Activated T-cell treated with anti-CD3 and anti-CD28 coated beads, Interleukin-2, amount 50 U/mL, for 4 hours (primary cell): ENCODE measurements around the gene SLC35C1. TPM values are rescaled to one million over a fixed set of nuclear protein-coding genes. Genes with fewer than 3 reads are reported as not detected.
A peak's percentile ranks its signal among the peaks of the same experiment; 100 is the strongest.

ENCODE experiments used
- ATAC-seq, 2 donors: fragments of 200-7000 bp; cut with Tn5 transposase; one replicate each; pipeline ENCODE4 v1.10.0; 2021
- DNase-seq: peaks from one replicate; pipeline ENCODE4 v3.0.0-alpha.2; 2020
- H3K27me3 Mint-ChIP-seq: one replicate; pipeline ENCODE4 v1.8.0; 2021; ENCODE audit warnings: low read depth, mixed read lengths
- H3K36me3 Mint-ChIP-seq: one replicate; pipeline ENCODE4 v1.8.0; 2022; ENCODE audit warnings: mixed read lengths; ENCODE audit not compliant: insufficient read depth
- H3K4me1 Mint-ChIP-seq: one replicate; pipeline ENCODE4 v1.8.0; 2021; ENCODE audit warnings: low read depth, mixed read lengths
- H3K4me3 Mint-ChIP-seq: one replicate; pipeline ENCODE4 v1.8.0; 2021; ENCODE audit warnings: mild to moderate bottlenecking, moderate library complexity, mixed read lengths
- H3K9me3 Mint-ChIP-seq: one replicate; pipeline ENCODE4 v1.8.0; 2021; ENCODE audit warnings: mixed read lengths
- total RNA-seq, 3 donors: library from RNA; stranded (reverse); gene quantifications; one replicate each; pipeline ENCODE4 v1.2.1, GENCODE V29; 2021

Gene SLC35C1
- total RNA-seq = 10 to 100 TPM; 14.7 to 17.5 (median 15.8) TPM

DNA sequence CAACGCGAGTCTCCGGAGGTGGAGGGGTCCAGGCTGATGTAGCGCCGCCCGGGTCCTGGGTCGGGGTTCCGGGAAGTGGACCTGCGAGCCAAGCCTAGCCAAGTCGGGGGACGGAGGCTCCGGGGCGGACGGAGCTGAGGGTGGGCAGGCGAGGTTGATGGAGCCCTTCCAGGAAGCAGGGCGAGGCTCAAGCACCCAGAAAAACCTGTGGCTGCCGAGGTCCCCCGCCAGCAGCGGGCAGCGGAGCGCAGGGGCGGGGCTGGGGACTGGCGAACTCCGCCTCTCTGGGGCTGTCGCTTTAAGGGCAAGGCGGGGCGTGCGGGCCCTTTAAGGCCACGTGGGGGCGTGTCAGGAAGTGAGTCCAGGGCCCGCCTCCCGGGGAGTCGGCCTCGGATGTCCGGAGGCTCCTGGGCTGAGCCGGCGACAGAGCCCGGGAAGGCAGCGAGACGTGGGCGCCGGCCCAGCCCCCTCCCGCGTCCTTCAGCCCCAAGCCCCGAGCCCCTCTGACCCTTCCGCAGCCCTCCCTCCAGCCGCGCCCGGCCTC, at the start of gene SLC35C1:
Gene SLC35C1, plus strand, starts transcription at position 389 of the 544 bp plus-strand sequence. CDS start 653 bp downstream, outside the sequence.
- DNase-seq (peak; percentile 96), ATAC-seq (peak; percentile 96 to 97)
- H3K4me3 Mint-ChIP-seq = peak within 1 kb of the TSS; percentile 93
- H3K27me3 Mint-ChIP-seq = no peaks in the 10 kb centered on the region
- no peaks in the 10 kb centered on the region for H3K9me3 Mint-ChIP-seq
- H3K36me3 Mint-ChIP-seq = peaks cover 2% of the 10 kb centered on the region
- H3K4me1 Mint-ChIP-seq = peaks cover 38% of the 10 kb centered on the region

DNA sequence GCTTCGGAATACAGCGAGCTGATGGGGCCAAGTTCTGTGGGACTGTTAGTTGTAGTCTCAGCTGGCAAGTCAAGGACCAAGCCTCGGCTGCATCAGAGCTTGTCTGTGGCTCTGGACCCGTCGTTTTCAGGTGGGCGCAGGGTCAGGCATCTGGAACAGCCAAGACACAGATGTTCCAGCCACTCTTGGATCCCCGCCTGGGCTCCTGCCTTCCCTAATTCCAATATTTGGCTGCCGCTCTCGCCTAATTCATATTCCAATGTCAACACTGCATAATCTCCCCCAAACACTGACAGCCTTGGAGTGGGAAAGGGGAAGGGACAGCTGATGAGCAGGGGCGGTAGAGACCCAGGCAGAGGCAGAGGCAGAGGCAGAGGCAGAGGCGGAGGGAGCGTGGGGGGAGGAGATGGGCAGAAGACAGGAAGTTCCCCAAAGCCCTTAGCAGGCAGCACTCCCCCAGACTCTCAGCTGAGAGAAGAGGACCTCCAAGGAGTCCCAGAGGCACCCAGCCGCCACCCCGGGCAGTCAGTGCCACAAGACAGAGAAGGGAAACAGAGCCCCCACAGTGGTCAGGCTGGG, 49.6 kb upstream of the SLC35C1 start:
- Mint-ChIP-seq H3K27me3 (peaks cover 45% of the 10 kb centered on the region), H3K4me1 (no peaks in the 10 kb centered on the region), H3K4me3 (no peak overlapping the region), H3K9me3 (no peaks in the 10 kb centered on the region), H3K36me3 (no peaks in the 10 kb centered on the region)
- DNase-seq = no peak
- no peak for ATAC-seq

DNA sequence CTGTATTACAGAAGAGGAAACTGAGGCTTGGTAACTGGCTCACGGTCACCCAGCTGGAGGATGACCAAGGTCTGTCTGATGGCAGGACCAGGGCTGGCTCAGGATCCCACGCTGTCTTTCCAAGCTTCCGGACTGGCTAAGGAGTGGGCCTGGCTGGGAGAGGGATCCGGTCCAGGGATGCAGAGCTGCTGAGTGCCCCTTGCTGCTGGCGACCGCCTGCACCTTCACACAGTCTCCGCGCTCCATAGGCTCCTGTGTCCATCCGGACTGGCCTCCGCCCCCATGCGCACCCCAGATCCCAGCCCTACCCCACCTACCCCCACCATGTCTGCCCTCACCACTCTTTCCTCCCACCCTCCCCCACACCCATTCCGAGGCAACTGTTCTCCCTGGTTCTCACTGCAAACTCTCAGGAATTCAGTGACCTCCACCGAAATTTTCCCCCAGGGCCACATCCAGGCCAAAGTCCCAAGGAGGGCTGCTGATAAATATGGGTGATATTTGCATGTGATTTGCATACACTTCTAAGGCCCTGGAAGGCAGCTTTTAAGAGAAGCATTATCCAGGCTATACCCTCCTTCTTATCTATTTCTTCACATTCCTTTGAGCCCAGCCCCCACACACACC, 48.5 kb upstream of the SLC35C1 start:
- no peaks in the 10 kb centered on the region for H3K9me3 Mint-ChIP-seq
- H3K4me3 Mint-ChIP-seq = no peak overlapping the region
- no peak for DNase-seq
- ATAC-seq = no peak
- no peaks in the 10 kb centered on the region for H3K36me3 Mint-ChIP-seq
- H3K4me1 Mint-ChIP-seq = no peaks in the 10 kb centered on the region
- H3K27me3 Mint-ChIP-seq = peaks cover 33% of the 10 kb centered on the region

DNA sequence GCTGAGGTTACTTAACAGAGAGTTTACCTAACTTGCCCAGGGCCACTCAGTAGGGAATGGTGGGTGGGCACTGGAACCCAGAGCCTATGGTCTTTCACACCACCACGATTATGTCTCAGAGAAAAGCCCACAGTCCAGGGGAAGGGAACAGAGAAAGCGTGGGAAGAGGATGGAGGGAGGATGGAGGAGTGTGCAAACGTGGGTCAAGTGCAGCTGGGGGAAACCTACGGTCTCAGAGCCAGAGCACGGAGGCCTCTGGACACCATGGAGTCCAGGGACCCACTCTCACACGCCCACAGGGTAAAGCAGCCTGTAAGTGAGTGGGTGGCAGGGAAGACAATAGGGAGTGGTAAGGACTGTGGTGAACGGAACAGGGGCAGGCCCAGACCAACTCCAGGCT, 47.3 kb upstream of the SLC35C1 start:
- no peak for ATAC-seq
- Mint-ChIP-seq H3K27me3 (peaks cover 26% of the 10 kb centered on the region), H3K9me3 (no peaks in the 10 kb centered on the region), H3K4me1 (no peaks in the 10 kb centered on the region), H3K4me3 (no peak overlapping the region), H3K36me3 (no peaks in the 10 kb centered on the region)
- no peak for DNase-seq

DNA sequence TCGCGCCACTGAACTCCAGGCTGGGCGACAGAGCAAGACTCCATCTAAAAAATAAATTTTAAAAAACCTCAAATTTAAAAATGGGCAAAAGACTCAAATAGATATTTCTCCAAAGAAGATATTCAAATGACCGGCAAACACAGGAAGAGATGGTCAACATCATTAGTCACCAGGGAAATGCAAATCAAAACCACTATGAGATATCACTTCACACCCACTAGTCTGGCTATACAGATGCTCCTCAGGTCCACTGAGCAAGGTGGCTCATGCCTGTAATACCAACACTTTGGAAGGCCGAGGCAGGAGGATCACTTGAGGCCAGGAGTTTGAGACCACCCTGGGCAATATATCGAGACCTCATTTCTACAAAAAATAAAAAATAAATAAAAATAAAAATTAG, 43.3 kb upstream of the SLC35C1 start:
- Mint-ChIP-seq H3K27me3 (peaks cover 18% of the 10 kb centered on the region), H3K9me3 (no peaks in the 10 kb centered on the region), H3K4me1 (no peaks in the 10 kb centered on the region), H3K4me3 (no peak overlapping the region), H3K36me3 (no peaks in the 10 kb centered on the region)
- DNase-seq (no peak), ATAC-seq (no peak)

DNA sequence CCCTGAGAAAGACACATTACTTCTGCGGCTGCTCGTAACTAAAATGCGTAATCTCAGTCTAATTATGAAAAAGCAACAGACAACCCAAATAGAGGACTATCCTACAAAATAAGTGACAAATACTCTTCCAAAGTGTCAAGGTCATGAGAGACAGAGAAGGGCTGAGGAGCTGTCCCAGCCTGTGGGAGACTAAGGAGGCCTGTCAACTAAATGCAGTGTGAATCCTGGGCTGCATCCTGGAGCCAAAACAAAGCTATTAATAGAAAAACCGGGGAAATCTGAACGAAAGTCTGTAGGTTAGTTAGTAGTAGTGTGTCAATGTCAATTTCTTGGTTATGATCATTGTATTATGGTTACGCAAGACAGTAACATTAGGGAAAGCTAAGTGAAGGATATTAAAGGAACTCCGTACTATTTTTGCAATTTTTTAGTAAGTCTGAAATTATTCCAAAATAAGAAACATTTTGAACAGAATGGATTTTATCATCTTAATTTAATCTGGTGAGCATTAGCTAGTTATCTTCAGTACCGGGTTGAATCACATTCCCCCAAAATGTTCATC, 39.8 kb upstream of the SLC35C1 start:
- ATAC-seq (no peak), DNase-seq (no peak)
- H3K27me3 Mint-ChIP-seq = peaks cover 9% of the 10 kb centered on the region
- no peaks in the 10 kb centered on the region for H3K9me3 Mint-ChIP-seq
- no peaks in the 10 kb centered on the region for H3K4me1 Mint-ChIP-seq
- H3K4me3 Mint-ChIP-seq = no peak overlapping the region
- H3K36me3 Mint-ChIP-seq = no peaks in the 10 kb centered on the region

DNA sequence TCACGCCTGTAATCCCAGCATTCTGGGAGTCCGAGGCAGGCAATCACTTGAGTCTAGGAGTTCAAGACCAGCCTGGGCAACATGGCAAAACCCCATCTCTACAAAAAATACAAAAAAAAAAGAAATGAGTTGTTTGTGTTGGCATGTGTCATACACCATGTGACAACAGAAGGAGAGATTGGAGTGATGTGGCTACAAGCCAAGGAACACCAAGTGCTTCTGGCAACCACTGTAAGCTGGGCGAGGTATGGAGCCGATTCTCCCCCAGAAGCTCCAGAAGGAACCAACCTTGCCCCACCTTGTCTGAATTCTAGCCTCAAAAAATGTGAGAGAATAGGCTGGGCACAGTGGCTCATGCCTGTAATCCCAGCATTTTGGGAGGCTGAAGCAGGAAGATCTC, 39.1 kb upstream of the SLC35C1 start:
- no peaks in the 10 kb centered on the region for H3K9me3 Mint-ChIP-seq
- H3K36me3 Mint-ChIP-seq = no peaks in the 10 kb centered on the region
- no peak overlapping the region for H3K4me3 Mint-ChIP-seq
- peaks cover 9% of the 10 kb centered on the region for H3K27me3 Mint-ChIP-seq
- DNase-seq = no peak
- peaks cover under 1% of the 10 kb centered on the region for H3K4me1 Mint-ChIP-seq
- no peak for ATAC-seq

DNA sequence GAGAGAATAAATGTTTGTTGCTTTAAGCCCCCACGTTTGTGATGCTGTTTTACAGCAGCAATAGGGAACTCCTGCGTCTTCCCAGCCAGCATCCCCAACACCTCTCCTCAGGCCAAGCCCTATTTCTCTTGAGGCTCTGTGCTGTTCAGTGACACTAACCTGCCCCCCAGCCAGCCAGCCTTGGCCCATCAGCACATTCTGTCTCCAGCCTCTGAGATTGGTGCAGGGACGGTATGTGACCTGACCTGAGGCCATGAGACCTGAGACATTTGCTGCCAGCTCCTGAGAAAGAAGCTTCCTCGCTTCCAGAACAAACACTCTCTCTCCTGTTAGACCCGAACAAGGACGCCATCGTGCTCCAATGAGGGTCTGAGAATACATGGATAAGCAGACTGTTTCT, 38.5 kb upstream of the SLC35C1 start:
- Mint-ChIP-seq H3K36me3 (no peaks in the 10 kb centered on the region), H3K27me3 (peaks cover 9% of the 10 kb centered on the region), H3K4me1 (peaks cover 6% of the 10 kb centered on the region), H3K9me3 (no peaks in the 10 kb centered on the region), H3K4me3 (no peak overlapping the region)
- no peak for DNase-seq
- no peak for ATAC-seq

DNA sequence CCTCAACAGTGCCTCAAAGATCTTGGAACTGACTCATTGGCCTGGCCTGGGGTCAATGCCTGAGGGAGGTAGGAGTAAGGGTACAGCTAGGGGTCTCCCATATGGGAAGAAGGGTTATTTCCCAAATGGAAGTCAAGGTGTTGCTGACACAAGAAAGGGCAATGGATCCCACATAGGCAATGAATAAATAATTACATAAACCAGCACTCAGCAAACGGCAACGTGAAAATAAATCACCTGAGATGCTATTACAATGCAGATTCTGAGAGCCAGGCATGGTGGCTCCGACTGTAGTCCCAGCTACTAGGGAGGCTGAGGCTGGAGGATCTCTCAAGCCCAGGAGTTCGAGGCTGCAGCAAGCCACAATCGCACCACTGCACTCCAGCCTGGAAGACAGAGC, 36.5 kb upstream of the SLC35C1 start:
- H3K27me3 Mint-ChIP-seq = peaks cover 9% of the 10 kb centered on the region
- no peaks in the 10 kb centered on the region for H3K9me3 Mint-ChIP-seq

DNA sequence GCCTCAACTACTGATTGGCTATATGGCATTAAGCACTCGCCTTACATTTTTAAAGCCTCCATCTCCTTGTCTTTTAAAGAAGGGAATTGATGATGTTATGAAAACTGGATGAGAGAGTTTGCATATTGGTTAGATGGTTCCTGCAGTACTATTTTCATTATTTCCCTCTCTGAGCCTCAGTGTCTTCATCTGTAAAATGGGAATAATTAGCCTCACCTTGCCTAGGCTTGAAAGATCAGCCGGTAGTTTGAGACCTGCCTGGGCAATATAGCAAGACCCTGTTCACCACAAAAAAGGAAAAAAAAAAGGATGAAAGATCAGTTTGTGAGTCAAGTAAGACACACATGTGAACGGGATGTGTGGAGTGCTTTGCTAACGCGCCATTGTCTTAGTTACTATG, 35.0 kb upstream of the SLC35C1 start:
- Mint-ChIP-seq H3K27me3 (peaks cover 5% of the 10 kb centered on the region), H3K4me1 (peaks cover 25% of the 10 kb centered on the region), H3K4me3 (no peak overlapping the region), H3K36me3 (no peaks in the 10 kb centered on the region), H3K9me3 (no peaks in the 10 kb centered on the region)
- no peak for DNase-seq
- no peak for ATAC-seq

More for the DNA sequence above, 36.5 kb upstream of the SLC35C1 start:
- H3K4me3 Mint-ChIP-seq = no peak overlapping the region
- no peaks in the 10 kb centered on the region for H3K36me3 Mint-ChIP-seq
- peaks cover 23% of the 10 kb centered on the region for H3K4me1 Mint-ChIP-seq
- ATAC-seq (no peak), DNase-seq (no peak)

DNA sequence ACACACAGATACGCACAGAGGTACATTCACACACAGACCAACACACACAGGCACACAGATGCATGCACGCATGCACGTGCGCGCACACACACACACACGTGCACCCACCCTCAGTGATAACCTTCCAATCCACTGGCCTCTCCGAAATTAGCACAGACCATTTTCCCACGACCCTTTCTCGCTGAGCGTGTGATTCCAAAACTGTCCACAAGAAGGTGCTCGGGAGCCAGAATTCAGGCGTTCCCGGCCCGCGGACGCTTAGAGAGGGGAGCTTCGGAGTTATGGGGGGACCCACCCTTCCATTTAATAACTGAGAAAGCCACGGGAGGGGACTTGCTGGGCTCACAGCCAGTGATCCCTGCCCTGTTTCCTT, 33.8 kb upstream of the SLC35C1 start:
- peaks cover 25% of the 10 kb centered on the region for H3K4me1 Mint-ChIP-seq
- DNase-seq (peak; percentile 63), ATAC-seq (peak; percentile 61 to 62)
- H3K27me3 Mint-ChIP-seq = no peaks in the 10 kb centered on the region
- peak overlapping the region; percentile 92 for H3K4me3 Mint-ChIP-seq
- no peaks in the 10 kb centered on the region for H3K36me3 Mint-ChIP-seq
- no peaks in the 10 kb centered on the region for H3K9me3 Mint-ChIP-seq

DNA sequence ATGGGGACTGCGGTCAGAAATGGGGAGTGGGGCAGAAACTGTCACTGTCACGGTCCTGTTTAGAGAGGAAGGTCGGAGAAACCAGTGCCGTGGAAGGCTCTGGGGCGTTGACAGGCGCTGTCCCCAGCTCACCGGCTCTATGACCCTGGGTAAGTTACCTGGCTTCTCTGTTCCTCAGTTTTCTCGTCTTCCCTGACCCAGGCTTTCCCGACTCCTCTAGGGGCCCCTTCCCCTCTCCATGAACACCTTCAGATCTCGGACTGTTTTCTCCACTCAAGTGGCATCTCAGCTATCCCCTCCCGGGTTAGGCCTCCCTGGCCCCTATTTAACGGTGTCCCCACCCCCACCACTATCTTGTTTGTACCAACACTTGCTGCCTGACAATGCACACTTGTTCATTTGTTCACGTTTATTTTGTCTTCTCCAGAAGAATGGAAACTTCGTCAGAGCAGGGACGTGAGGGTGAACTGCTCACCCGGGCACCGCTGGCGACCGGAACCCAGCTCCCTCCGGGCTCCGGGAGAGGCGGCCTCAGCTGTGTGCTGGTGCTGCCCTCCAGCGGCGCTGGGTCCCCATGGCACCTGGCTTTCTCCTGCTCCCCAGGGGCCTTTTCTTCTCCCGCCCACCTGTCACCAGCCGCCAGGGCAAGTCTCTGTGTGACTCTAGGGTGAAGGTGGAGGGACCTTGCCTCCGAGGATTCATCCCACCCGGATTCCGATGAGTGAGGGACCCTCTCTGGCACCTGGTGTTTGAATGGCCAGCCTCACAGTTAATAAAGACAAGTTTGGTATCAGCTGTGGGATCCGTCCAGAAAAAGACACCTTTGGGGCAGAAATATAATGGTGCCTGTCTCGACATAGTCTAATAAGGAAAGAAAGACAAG, 33.1 kb upstream of the SLC35C1 start:
- no peaks in the 10 kb centered on the region for H3K9me3 Mint-ChIP-seq
- H3K4me1 Mint-ChIP-seq = peaks cover 25% of the 10 kb centered on the region
- H3K36me3 Mint-ChIP-seq = no peaks in the 10 kb centered on the region
- peak overlapping the region; percentile 92 for H3K4me3 Mint-ChIP-seq
- DNase-seq (peak; percentile 77), ATAC-seq (peak; percentile 95 to 96)
- H3K27me3 Mint-ChIP-seq = no peaks in the 10 kb centered on the region

DNA sequence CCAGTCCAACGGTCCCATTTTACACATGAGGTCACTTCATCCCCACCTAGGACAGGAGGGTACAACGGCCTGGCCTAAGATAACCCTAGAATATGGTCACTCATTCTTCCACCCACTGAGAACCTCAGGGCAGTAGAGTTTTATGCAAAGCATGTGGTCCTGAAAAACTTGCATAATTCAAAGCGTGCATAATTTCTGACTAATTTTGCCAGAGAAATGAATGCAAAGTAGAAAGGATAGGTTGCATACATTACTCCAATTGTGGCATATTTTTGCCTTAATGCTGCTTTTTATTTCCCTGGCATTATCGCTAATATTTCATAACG, 32.5 kb upstream of the SLC35C1 start:
- Mint-ChIP-seq H3K36me3 (no peaks in the 10 kb centered on the region), H3K4me1 (peaks cover 25% of the 10 kb centered on the region), H3K4me3 (peak overlapping the region; percentile 92), H3K9me3 (no peaks in the 10 kb centered on the region), H3K27me3 (no peaks in the 10 kb centered on the region)
- ATAC-seq = no peak
- no peak for DNase-seq

DNA sequence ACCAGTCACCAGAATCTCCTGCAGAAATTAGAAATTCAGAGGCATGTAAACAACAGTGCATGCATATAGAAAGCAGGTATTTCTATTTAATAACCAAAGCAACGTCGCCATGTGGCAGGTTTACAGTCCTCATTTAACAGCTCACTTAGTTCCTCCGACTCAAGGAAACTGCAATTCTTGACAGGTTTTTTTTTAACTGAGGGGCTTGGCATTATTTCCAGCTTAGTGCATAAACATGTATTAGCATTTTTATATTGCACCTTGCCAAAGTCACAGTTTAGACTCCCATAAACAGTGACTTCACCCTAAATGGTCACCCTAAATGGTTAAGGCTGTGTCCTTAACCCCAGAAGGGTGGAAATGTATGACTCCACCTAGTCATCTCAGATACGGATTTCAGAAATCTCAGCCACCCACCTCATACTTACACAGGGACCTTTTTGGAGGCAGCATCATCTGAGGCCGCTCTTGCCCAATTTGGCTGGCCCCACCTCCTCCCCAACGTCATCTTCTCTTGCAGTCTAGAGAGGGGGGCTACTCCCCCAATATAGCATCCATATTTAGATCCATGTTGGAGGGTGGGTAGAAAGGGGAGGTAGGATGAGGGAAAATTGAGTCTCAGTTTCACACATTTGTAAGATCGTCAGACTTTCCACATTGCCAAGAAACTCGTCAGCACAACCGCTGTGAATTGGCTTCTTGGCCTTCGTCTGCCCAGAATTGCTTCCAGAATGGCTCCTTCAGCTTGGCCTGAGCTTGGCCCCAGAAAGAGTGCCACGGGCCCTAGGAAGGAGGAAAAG, 31.8 kb upstream of the SLC35C1 start:
- Mint-ChIP-seq H3K4me1 (peaks cover 25% of the 10 kb centered on the region), H3K4me3 (no peak overlapping the region), H3K27me3 (peaks cover 2% of the 10 kb centered on the region), H3K9me3 (no peaks in the 10 kb centered on the region), H3K36me3 (no peaks in the 10 kb centered on the region)
- DNase-seq (no peak), ATAC-seq (no peak)
